ENCODE measurements around the gene ARHGAP26. TPM values are rescaled to one million over a fixed set of nuclear protein-coding genes. Genes with fewer than 3 reads are reported as not detected.

Gene ARHGAP26
- total RNA-seq, 1 experiment from 2014 or later, result 34.5 TPM

GRCh38 chr5:143044265-143044664, 274.1 kb downstream of the ARHGAP26 start:
- intact Hi-C loops (cut with micrococcal nuclease), result no loop called here
- DNase-seq (ENCODE audit: low read depth, low spot score) (no peak), ATAC-seq (no peak)
- no peaks in the 10 kb centered on the region for H3K79me2 ChIP-seq (ENCODE audit: insufficient read depth, low read length)
- no peak overlapping the region for H3K9ac ChIP-seq (ENCODE audit: low read length)
- H3K4me2 ChIP-seq (ENCODE audit: low read length), result no peak overlapping the region
- no peak overlapping the region for H3K27ac ChIP-seq (ENCODE audit: low read depth, low read length)
- H4K20me1 ChIP-seq (ENCODE audit: insufficient read depth), result no peaks in the 10 kb centered on the region
- H2AFZ ChIP-seq (ENCODE audit: low read depth, low read length, poor library complexity, severe bottlenecking), result no peak overlapping the region
- no peaks in the 10 kb centered on the region for H3K36me3 ChIP-seq (ENCODE audit: control insufficient read depth in 1 of 2, insufficient read depth in 2 of 2, low read length in 2 of 2)
- no TSS peak for BruUV-seq (replicated peaks)
- TF ChIP-seq POLR2A (IDR thresholded peaks at IDR 0.05; ENCODE audit: borderline replicate concordance, extremely low read depth, insufficient read depth, insufficient read length) (no peak), EZH2 (IDR thresholded peaks at IDR 0.05) (no peak), ATF3 (IDR thresholded peaks at IDR 0.05) (no peak), RAD21 (IDR thresholded peaks at IDR 0.05; ENCODE audit: low read depth) (no peak), CEBPB (IDR thresholded peaks at IDR 0.05; ENCODE audit: low read depth) (no peak), POLR2AphosphoS5 (IDR thresholded peaks at IDR 0.05; ENCODE audit: low read depth, low read length) (no peak), ZFX (IDR thresholded peaks at IDR 0.05) (no peak), TCF7L2 (IDR thresholded peaks at IDR 0.05; ENCODE audit: borderline replicate concordance, extremely low read depth, insufficient read depth, insufficient read length) (no peak), FOSL1 (IDR thresholded peaks at IDR 0.05; ENCODE audit: low read depth) (no peak), EGR1 (IDR thresholded peaks at IDR 0.05; ENCODE audit: low read depth) (no peak), ZBTB33 (IDR thresholded peaks at IDR 0.05; ENCODE audit: extremely low read depth, insufficient replicate concordance, low read length) (no peak), CTCF (IDR thresholded peaks at IDR 0.05 in 2 of 3, conservative IDR thresholded peaks at IDR 0.05 in 1 of 3; ENCODE audit: borderline replicate concordance in 1 of 3, insufficient read depth in 1 of 3, low read depth in 2 of 3, low read length in 2 of 3) (no peak), ELF1 (IDR thresholded peaks at IDR 0.05; ENCODE audit: borderline replicate concordance, low read depth) (no peak), EZH2phosphoT487 (IDR thresholded peaks at IDR 0.05; ENCODE audit: borderline replicate concordance) (no peak), JUND (IDR thresholded peaks at IDR 0.05) (no peak), MAX (IDR thresholded peaks at IDR 0.05) (no peak)
- TF ChIP-seq, protein P1, sequence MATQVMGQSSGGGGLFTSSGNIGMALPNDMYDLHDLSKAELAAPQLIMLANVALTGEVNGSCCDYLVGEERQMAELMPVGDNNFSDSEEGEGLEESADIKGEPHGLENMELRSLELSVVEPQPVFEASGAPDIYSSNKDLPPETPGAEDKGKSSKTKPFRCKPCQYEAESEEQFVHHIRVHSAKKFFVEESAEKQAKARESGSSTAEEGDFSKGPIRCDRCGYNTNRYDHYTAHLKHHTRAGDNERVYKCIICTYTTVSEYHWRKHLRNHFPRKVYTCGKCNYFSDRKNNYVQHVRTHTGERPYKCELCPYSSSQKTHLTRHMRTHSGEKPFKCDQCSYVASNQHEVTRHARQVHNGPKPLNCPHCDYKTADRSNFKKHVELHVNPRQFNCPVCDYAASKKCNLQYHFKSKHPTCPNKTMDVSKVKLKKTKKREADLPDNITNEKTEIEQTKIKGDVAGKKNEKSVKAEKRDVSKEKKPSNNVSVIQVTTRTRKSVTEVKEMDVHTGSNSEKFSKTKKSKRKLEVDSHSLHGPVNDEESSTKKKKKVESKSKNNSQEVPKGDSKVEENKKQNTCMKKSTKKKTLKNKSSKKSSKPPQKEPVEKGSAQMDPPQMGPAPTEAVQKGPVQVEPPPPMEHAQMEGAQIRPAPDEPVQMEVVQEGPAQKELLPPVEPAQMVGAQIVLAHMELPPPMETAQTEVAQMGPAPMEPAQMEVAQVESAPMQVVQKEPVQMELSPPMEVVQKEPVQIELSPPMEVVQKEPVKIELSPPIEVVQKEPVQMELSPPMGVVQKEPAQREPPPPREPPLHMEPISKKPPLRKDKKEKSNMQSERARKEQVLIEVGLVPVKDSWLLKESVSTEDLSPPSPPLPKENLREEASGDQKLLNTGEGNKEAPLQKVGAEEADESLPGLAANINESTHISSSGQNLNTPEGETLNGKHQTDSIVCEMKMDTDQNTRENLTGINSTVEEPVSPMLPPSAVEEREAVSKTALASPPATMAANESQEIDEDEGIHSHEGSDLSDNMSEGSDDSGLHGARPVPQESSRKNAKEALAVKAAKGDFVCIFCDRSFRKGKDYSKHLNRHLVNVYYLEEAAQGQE (IDR thresholded peaks at IDR 0.05; ENCODE audit: low read depth), result no peak
- no peak overlapping the region for H3K4me3 ChIP-seq (replicated peaks in 1 of 2; ENCODE audit: low read depth in 1 of 2, low read length in 2 of 2)
- no peaks in the 10 kb centered on the region for H3K9me2 ChIP-seq (ENCODE audit: insufficient read depth)
- no peaks in the 10 kb centered on the region for H3K27me3 ChIP-seq (ENCODE audit: insufficient read depth, low read length)
- H3K9me3 ChIP-seq (ENCODE audit: control insufficient read depth in 1 of 2, insufficient read depth in 1 of 2, low read depth in 1 of 2, low read length in 2 of 2), result no peaks in the 10 kb centered on the region
- POLR2A ChIA-PET, result no interaction called here
- H3K4me1 ChIP-seq (ENCODE audit: control insufficient read depth in 1 of 2, insufficient read depth in 2 of 2, low read length in 2 of 2), result peaks cover 9 to 20% of the 10 kb centered on the region in 2 experiments
- RAD21 ChIA-PET (ENCODE audit: low non-redundant PET in 1 of 2, low total read pairs in 2 of 2, uncharacterized antibody in 2 of 2, unreplicated experiment in 2 of 2), result no interaction called here
- CTCF ChIA-PET, result no interaction called here
